ENCODE data around the gene ZFP36.

ZFP36 gene

GRCh38 chr19:39416152-39417120, 9.8 kb downstream of the ZFP36 start:
- TF ChIP-seq CTCF (IDR thresholded peaks at IDR 0.05; ENCODE audit: low read length, missing control alignments), result no peak
- no peak overlapping the region for H3K4me3 ChIP-seq (replicated peaks; ENCODE audit: low read depth, low read length)
- no peak for DNase-seq (ENCODE audit: low read depth)

- H3K4me3 ChIP-seq (replicated peaks; ENCODE audit: low read depth, low read length), result no peak overlapping the region
- TF ChIP-seq CTCF (IDR thresholded peaks at IDR 0.05; ENCODE audit: low read length, missing control alignments), result no peak
- no peak for DNase-seq (ENCODE audit: low read depth)
Observed at GRCh38 chr19:39417463-39418181, 11.0 kb downstream of the ZFP36 start.

GRCh38 chr19:39419003-39419402, 12.4 kb downstream of the ZFP36 start:
- H3K4me3 ChIP-seq (replicated peaks; ENCODE audit: low read depth, low read length), result no peak overlapping the region
- TF ChIP-seq CTCF (IDR thresholded peaks at IDR 0.05; ENCODE audit: low read length, missing control alignments), result no peak
- DNase-seq (ENCODE audit: low read depth), result no peak

- TF ChIP-seq CTCF (IDR thresholded peaks at IDR 0.05; ENCODE audit: low read length, missing control alignments), result no peak
- DNase-seq (ENCODE audit: low read depth), result no peak
- H3K4me3 ChIP-seq (replicated peaks; ENCODE audit: low read depth, low read length), result no peak overlapping the region
Observed at GRCh38 chr19:39420769-39421168, 14.1 kb downstream of the ZFP36 start.

GRCh38 chr19:39422020-39422419, 15.4 kb downstream of the ZFP36 start:
- no peak overlapping the region for H3K4me3 ChIP-seq (replicated peaks; ENCODE audit: low read depth, low read length)
- TF ChIP-seq CTCF (IDR thresholded peaks at IDR 0.05; ENCODE audit: low read length, missing control alignments), result no peak
- DNase-seq (ENCODE audit: low read depth), result no peak

GRCh38 chr19:39423258-39424086, 16.8 kb downstream of the ZFP36 start:
- H3K4me3 ChIP-seq (replicated peaks; ENCODE audit: low read depth, low read length), result no peak overlapping the region
- no peak for DNase-seq (ENCODE audit: low read depth)
- no peak for TF ChIP-seq CTCF (IDR thresholded peaks at IDR 0.05; ENCODE audit: low read length, missing control alignments)

Measured in fibroblast of pulmonary artery (primary cell).